GM18508 (cell line): ENCODE measurements around the gene AGAP3.

Experiments
- ATAC-seq: cut with Tn5 transposase; IDR thresholded peaks from one replicate; pipeline ENCODE4 v1.9.1; 2021; ENCODE audit warnings: moderate number of reproducible peaks; ENCODE audit not compliant: insufficient read depth, unreplicated experiment

AGAP3 gene

GRCh38 chr7:151133266-151133985 lies 47.2 kb downstream of the AGAP3 start:
- no peak for ATAC-seq

- ATAC-seq, result no peak
These were observed 47.9 kb downstream of the AGAP3 start for GRCh38 chr7:151133986-151134742.

GRCh38 chr7:151134743-151135524 lies 48.7 kb downstream of the AGAP3 start:
- no peak for ATAC-seq

- no peak for ATAC-seq
These were observed 49.2 kb downstream of the AGAP3 start for GRCh38 chr7:151135525-151135845.

- ATAC-seq, result no peak
These were observed 49.9 kb downstream of the AGAP3 start for GRCh38 chr7:151135866-151136843.

GRCh38 chr7:151137076-151137675 lies 50.9 kb downstream of the AGAP3 start:
- ATAC-seq, result no peak

- no peak for ATAC-seq
These were observed 51.5 kb downstream of the AGAP3 start for GRCh38 chr7:151137791-151138152.

- ATAC-seq, result no peak
These were observed 52.0 kb downstream of the AGAP3 start for GRCh38 chr7:151138153-151138851.

- ATAC-seq, result no peak
These were observed 53.0 kb downstream of the AGAP3 start for GRCh38 chr7:151139071-151139790.

- no peak for ATAC-seq
These were observed 53.5 kb downstream of the AGAP3 start for GRCh38 chr7:151139791-151140190.

- ATAC-seq, result no peak
These were observed 54.6 kb downstream of the AGAP3 start for GRCh38 chr7:151140826-151141225.

GRCh38 chr7:151141311-151141854 lies 55.1 kb downstream of the AGAP3 start:
- ATAC-seq, result no peak

GRCh38 chr7:151141855-151142685 lies 55.8 kb downstream of the AGAP3 start:
- ATAC-seq, result no peak

- ATAC-seq, result no peak
These were observed 56.4 kb downstream of the AGAP3 start for GRCh38 chr7:151142686-151143040.

GRCh38 chr7:151143261-151144015 lies 57.2 kb downstream of the AGAP3 start:
- ATAC-seq, result no peak

- no peak for ATAC-seq
These were observed 58.1 kb downstream of the AGAP3 start for GRCh38 chr7:151144387-151144786.

GRCh38 chr7:151146761-151147160 lies 60.5 kb downstream of the AGAP3 start:
- no peak for ATAC-seq
